Subcutaneous adipose tissue (tissue), 4 donors: ENCODE data around the gene PIK3CD. TPM values are rescaled to one million over a fixed set of nuclear protein-coding genes. Genes with fewer than 3 reads are reported as not detected.

ENCODE experiments used
- total RNA-seq, 4 donors: library from RNA; depleted of rRNA; stranded (reverse); fragments of >200 nt; gene quantifications; one replicate each; pipeline ENCODE4 v1.1.0, GENCODE V29; 2016
- TF ChIP-seq, protein P1 (sequence below): fragments of 450-650 bp; IDR thresholded peaks from one replicate; pipeline ENCODE4 v1.5.1; 2016; ENCODE audit warnings: low read depth, mild to moderate bottlenecking, control low read depth, antibody characterized with exemption, moderate library complexity

Gene PIK3CD
- total RNA-seq, 4 donors from 2014 or later = 4.7 to 13.9 (median 10.3) TPM

DNA sequence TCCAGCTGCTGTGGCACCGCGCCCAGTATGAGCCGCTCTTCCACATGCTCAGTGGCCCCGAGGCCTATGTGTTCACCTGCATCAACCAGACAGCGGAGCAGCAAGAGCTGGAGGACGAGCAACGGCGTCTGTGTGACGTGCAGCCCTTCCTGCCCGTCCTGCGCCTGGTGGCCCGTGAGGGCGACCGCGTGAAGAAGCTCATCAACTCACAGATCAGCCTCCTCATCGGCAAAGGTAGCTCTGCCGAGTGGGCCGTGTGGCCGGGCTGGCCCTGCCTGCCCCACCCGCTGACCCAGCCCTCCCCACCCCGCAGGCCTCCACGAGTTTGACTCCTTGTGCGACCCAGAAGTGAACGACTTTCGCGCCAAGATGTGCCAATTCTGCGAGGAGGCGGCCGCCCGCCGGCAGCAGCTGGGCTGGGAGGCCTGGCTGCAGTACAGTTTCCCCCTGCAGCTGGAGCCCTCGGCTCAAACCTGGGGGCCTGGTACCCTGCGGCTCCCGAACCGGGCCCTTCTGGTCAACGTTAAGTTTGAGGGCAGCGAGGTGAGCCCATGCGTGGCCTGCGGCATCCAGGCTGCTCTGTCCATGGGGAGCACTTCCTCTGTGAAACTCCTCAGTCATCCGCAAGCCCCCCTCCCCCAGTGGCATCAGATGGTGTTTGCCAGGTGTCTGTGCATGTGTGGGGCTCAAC is 64.2 kb downstream of the PIK3CD start:
- TF ChIP-seq, protein P1, sequence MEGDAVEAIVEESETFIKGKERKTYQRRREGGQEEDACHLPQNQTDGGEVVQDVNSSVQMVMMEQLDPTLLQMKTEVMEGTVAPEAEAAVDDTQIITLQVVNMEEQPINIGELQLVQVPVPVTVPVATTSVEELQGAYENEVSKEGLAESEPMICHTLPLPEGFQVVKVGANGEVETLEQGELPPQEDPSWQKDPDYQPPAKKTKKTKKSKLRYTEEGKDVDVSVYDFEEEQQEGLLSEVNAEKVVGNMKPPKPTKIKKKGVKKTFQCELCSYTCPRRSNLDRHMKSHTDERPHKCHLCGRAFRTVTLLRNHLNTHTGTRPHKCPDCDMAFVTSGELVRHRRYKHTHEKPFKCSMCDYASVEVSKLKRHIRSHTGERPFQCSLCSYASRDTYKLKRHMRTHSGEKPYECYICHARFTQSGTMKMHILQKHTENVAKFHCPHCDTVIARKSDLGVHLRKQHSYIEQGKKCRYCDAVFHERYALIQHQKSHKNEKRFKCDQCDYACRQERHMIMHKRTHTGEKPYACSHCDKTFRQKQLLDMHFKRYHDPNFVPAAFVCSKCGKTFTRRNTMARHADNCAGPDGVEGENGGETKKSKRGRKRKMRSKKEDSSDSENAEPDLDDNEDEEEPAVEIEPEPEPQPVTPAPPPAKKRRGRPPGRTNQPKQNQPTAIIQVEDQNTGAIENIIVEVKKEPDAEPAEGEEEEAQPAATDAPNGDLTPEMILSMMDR = no peak

DNA sequence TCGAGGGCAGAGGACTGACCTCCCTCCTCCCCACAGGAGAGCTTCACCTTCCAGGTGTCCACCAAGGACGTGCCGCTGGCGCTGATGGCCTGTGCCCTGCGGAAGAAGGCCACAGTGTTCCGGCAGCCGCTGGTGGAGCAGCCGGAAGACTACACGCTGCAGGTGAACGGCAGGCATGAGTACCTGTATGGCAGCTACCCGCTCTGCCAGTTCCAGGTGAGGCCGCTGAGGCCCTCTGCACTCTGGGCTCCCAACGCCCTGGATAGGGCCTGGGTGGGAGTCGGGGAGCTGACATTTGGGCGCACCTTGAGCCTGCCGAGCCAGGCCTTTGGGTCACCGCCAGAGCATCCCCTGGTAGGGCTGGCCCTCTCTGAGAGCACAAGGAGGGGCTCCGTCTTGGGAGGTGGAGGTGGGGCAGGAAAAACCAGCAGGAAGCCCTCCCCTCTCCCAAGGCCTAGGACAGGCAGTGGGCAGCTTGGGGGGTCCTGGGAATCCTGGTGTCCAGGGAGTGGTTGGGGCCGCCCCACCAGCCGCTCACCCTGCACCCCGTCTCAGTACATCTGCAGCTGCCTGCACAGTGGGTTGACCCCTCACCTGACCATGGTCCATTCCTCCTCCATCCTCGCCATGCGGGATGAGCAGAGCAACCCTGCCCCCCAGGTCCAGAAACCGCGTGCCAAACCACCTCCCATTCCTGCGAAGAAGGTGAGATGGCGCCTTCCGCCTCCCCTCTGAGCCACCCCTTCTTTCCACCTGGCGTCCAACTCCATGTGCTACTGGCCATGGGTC is 65.1 kb downstream of the PIK3CD start:
- TF ChIP-seq, protein P1 = no peak

DNA sequence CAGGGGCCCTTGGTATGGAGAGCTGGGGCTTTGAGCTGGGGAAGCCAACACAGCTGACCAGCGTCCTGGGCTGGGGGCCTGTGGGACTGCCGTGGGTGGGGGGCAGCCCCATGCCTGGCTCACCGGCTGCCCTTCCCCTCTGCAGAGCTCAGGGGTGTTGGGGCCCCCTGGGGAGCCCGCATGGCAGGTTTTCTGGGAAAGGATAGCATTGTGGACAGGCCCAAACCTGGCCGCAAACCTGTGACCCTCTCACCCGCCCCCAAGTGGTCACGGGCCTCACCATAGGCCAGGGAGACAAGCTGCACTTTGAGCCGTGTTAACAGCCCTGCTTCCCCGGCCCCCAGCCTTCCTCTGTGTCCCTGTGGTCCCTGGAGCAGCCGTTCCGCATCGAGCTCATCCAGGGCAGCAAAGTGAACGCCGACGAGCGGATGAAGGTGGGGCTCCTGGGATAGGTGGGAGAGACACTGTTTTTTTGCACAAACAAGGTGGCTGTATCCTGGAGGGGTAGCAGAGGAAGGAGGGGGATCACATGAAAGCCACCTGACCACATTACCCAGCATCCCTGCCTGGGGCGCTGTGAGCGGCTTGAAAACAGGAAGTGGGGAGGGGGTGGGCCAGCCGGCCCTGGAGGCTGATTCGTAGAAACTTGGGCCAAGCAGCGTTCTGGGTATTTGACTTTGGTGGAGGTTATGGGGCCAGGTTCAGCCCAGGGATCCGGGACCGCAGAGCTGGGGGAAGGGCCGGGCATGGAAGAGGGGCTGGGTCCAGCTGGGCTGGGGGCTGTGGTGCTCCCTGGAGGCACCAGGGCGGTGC is 65.9 kb downstream of the PIK3CD start:
- TF ChIP-seq, protein P1 = no peak

DNA sequence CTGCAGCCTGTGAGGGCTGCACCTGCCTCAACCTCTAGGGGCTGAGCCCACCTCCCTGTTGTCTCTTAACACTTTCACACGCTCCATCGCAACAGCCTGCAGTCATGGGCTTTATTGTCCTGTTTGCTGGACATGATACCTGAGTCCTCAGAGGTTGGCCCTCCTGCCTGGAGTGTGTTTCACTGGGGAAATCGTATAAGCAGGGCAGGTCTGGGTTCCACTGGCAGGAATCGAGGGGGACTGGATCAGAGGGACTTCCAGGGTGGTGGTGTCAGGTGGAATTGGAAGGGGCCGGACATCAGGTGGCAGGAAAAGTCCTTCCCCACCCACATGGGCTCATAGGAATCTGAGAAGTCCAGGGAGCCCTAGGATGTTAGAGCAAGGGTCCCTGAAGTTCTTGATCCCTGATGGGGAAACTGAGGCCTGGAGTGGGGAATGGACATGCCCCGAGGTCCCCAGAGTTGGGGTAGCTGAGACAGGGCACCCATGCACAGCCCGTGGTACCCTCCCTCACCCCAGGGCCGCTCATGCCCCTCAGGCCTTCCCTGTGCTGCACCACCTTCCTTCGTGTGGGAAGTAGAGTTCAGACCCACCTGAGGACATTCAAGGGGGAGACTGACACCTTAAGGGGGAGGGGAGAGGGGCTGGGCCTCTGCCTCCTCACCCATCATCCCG is 66.6 kb downstream of the PIK3CD start:
- TF ChIP-seq, protein P1 = no peak

DNA sequence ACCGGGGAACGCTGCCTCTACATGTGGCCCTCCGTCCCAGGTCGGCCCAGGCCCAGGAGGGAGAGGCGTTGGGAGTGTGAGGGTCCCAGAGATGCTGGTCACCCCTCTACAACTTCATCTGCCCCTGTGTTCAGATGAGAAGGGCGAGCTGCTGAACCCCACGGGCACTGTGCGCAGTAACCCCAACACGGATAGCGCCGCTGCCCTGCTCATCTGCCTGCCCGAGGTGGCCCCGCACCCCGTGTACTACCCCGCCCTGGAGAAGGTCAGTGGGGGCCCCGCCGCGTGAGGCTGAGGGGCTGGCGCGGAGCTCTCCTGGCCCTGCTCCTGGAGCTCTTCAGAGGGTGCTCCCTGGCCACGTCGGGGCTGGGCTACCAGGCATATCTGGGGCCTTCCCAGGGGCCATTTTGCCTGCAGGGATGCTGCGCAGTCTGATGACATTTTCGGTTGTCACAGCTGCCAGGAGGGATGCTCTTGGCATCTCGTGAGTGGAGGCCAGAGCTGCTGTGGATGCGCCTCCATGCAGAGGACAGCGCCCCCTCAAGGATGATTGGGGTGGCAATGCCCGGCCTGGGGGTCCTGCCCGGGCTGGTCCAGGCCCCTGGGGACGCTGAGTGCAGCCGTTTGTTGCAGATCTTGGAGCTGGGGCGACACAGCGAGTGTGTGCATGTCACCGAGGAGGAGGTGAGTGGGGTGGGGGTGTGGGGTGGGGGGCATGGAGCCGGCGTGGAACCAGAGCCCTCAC is 68.6 kb downstream of the PIK3CD start:
- TF ChIP-seq, protein P1 = no peak

DNA sequence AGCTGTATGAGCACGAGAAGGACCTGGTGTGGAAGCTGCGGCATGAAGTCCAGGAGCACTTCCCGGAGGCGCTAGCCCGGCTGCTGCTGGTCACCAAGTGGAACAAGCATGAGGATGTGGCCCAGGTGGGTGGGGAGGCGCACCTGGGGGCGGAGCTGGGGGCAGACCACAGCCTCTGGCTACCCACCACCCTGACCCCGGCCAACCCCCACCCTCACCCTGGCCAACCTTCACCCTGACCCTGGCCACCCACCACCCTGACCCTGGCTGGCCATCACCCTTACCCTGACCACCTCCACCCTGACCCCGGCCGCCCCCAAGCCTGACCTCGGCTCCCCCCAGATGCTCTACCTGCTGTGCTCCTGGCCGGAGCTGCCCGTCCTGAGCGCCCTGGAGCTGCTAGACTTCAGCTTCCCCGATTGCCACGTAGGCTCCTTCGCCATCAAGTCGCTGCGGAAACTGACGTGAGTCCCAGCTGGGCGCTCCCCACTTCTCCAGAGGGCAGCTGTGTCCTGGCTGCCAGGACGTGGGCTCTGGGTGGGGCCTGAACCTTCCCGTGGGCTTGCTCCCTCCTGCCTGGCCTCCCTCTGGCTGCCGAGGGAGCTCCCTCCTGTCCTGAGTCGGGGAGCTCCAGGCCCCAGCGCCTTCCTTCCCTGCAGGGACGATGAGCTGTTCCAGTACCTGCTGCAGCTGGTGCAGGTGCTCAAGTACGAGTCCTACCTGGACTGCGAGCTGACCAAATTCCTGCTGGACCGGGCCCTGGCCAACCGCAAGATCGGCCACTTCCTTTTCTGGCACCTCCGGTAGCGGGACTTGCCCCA is 69.5 kb downstream of the PIK3CD start:
- TF ChIP-seq, protein P1 = no peak
